Esophagus muscularis mucosa (tissue), 3 donors: Measurements from ENCODE around the gene FRK.

Source experiments
- CTCF ChIP-seq, 3 experiments: fragments of 200-600 bp in 2 of 3; fragments of 450-650 bp in 1 of 3; sonication (generic) in 2 of 3; IDR thresholded peaks; one replicate each; pipeline ENCODE4 v1.5.1; 2017 to 2019; ENCODE audit warnings: antibody characterized with exemption in 3 of 3, mild to moderate bottlenecking in 2 of 3, moderate library complexity in 1 of 3
- POLR2A ChIP-seq: fragments of 450-650 bp; IDR thresholded peaks from one replicate; pipeline ENCODE4 v1.6.1; 2017; ENCODE audit warnings: antibody characterized with exemption, moderate library complexity, mild to moderate bottlenecking, low read depth

GRCh38 chr6:115908906-115909559, 151.7 kb downstream of the FRK start:
- TF ChIP-seq CTCF (IDR thresholded peaks at IDR 0.05) (no peak), POLR2A (no peak)
